Left lobe of liver (tissue), 2 donors: ENCODE results near the gene SIK3. TPM values are rescaled to one million over a fixed set of nuclear protein-coding genes. Genes with fewer than 3 reads are reported as not detected.

Experiments used
- ATAC-seq: fragments of 200-7000 bp; cut with Tn5 transposase; one replicate; pipeline ENCODE4 v1.9.1; 2020; ENCODE audit warnings: mild to moderate bottlenecking, moderate library complexity
- DNase-seq: peaks from one replicate; pipeline ENCODE4 v3.0.0-alpha.2; 2020; ENCODE audit warnings: low spot score
- total RNA-seq: library from RNA; stranded (reverse); gene quantifications from one replicate; pipeline ENCODE4 v1.2.1, GENCODE V29; 2021
- donor health status: DM: no; HTN: no; CAD: no; lungs with moderate emphysema.
- donor health status: DM: no; HTN: yes; CAD: no.

Gene SIK3
- total RNA-seq, 1 donor from 2014 or later, result 27.1 TPM

DNA sequence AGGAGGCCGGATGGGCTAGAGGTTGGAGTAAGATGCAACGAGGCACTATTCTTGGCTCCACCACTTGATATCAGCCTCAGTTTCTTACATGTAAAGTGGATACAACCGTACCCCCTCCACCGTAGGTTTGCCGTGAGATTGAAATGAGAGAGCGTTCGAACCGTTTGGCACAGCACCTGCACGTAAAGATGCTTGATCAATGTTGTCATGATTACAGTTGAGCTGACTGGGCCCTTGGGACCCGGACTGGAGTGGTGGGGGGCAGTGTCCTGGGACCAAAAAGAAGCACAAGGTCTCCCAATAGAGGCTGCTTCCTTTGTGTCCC lies 264.8 kb downstream of the SIK3 start:
- DNase-seq (no peak), ATAC-seq (no peak)

DNA sequence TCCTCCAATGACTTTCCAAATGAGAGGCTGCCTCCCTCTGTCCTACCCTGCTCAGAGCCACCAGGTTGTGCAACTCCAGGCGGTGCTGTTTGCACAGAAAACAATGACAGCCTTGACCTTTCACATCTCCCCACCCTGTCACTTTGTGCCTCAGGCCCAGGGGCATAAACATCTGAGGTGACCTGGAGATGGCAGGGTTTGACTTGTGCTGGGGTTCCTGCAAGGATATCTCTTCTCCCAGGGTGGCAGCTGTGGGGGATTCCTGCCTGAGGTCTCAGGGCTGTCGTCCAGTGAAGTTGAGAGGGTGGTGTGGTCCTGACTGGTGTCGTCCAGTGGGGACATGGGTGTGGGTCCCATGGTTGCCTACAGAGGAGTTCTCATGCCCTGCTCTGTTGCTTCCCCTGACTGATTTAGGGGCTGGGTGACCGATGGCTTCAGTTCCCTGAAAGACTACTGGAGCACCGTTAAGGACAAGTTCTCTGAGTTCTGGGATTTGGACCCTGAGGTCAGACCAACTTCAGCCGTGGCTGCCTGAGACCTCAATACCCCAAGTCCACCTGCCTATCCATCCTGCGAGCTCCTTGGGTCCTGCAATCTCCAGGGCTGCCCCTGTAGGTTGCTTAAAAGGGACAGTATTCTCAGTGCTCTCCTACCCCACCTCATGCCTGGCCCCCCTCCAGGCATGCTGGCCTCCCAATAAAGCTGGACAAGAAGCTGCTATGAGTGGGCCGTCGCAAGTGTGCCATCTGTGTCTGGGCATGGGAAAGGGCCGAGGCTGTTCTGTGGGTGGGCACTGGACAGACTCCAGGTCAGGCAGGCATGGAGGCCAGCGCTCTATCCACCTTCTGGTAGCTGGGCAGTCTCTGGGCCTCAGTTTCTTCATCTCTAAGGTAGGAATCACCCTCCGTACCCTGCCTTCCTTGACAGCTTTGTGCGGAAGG lies 265.6 kb downstream of the SIK3 start:
- DNase-seq (peak; percentile 76), ATAC-seq (no peak)

DNA sequence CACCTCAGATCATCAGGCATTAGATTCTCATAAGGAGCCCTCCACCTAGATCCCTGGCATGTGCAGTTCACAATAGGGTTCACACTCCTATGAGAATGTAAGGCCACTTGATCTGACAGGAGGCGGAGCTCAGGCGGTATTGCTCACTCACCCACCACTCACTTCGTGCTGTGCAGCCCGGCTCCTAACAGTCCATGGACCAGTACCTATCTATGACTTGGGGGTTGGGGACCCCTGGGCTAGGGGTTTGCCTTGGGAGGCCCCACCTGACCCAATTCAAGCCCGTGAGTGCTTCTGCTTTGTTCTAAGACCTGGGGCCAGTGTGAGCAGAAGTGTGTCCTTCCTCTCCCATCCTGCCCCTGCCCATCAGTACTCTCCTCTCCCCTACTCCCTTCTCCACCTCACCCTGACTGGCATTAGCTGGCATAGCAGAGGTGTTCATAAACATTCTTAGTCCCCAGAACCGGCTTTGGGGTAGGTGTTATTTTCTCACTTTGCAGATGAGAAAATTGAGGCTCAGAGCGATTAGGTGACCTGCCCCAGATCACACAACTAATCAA lies 266.4 kb downstream of the SIK3 start:
- DNase-seq (no peak), ATAC-seq (no peak)

DNA sequence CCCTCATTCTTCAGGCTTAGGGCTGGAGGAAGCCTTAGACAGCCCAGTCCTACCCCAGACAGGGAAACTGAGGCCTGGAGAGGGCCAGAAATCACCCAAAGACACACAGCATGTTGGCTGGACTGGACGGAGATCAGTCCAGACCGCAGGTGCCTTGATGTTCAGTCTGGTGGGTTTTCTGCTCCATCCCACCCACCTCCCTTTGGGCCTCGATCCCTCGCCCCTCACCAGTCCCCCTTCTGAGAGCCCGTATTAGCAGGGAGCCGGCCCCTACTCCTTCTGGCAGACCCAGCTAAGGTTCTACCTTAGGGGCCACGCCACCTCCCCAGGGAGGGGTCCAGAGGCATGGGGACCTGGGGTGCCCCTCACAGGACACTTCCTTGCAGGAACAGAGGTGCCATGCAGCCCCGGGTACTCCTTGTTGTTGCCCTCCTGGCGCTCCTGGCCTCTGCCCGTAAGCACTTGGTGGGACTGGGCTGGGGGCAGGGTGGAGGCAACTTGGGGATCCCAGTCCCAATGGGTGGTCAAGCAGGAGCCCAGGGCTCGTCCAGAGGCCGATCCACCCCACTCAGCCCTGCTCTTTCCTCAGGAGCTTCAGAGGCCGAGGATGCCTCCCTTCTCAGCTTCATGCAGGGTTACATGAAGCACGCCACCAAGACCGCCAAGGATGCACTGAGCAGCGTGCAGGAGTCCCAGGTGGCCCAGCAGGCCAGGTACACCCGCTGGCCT lies 267.9 kb downstream of the SIK3 start:
- ATAC-seq (no peak), DNase-seq (peak; percentile 44)

DNA sequence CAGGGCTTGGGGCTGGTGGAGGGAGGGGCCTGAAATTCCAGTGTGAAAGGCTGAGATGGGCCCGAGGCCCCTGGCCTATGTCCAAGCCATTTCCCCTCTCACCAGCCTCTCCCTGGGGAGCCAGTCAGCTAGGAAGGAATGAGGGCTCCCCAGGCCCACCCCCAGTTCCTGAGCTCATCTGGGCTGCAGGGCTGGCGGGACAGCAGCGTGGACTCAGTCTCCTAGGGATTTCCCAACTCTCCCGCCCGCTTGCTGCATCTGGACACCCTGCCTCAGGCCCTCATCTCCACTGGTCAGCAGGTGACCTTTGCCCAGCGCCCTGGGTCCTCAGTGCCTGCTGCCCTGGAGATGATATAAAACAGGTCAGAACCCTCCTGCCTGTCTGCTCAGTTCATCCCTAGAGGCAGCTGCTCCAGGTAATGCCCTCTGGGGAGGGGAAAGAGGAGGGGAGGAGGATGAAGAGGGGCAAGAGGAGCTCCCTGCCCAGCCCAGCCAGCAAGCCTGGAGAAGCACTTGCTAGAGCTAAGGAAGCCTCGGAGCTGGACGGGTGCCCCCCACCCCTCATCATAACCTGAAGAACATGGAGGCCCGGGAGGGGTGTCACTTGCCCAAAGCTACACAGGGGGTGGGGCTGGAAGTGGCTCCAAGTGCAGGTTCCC lies 268.6 kb downstream of the SIK3 start, which contains the start of gene APOC3:
TSS of gene APOC3 (plus strand) at position 383 of the 659 bp plus-strand sequence. CDS start 676 bp downstream, outside the sequence.
- ATAC-seq (peak; percentile 42), DNase-seq (peak; percentile 97)

DNA sequence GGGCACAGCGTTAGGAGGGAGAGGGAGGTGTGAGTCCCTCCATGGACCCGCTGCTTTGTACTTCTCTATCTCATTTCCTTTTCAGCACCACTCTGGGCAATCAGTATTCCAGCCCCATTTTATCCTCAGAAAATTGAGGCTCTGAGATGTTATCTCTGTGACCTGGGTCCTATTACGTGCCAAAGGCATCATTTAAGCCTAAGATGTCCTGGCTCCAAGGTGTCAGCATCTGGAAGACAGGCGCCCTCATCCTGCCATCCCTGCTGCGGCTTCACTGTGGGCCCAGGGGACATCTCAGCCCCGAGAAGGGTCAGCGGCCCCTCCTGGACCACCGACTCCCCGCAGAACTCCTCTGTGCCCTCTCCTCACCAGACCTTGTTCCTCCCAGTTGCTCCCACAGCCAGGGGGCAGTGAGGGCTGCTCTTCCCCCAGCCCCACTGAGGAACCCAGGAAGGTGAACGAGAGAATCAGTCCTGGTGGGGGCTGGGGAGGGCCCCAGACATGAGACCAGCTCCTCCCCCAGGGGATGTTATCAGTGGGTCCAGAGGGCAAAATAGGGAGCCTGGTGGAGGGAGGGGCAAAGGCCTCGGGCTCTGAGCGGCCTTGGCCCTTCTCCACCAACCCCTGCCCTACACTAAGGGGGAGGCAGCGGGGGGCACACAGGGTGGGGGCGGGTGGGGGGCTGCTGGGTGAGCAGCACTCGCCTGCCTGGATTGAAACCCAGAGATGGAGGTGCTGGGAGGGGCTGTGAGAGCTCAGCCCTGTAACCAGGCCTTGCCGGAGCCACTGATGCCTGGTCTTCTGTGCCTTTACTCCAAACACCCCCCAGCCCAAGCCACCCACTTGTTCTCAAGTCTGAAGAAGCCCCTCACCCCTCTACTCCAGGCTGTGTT lies 269.4 kb downstream of the SIK3 start:
- peak; percentile 93 for DNase-seq
- peak; percentile 43 for ATAC-seq

DNA sequence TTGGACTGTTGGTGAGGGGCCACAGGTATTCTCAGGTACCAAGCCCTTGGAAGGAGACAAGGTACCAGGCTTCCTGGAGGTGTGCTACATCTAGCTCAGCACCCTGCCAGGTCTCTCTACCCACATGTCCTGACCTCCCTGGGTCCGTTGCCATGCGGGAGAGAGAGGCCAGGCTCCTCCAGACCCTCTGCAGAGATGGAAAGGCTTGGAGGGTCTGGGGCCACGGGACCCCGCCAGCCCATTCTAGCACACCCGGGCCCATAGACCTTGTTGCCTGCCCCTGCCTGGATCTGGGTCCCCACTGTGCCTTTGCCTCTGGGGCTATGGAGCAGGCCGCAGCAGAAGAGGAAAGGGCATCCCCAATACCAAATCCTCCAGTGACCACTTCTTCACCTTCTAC lies 270.8 kb downstream of the SIK3 start:
- peak; percentile 48 for DNase-seq
- no peak for ATAC-seq

DNA sequence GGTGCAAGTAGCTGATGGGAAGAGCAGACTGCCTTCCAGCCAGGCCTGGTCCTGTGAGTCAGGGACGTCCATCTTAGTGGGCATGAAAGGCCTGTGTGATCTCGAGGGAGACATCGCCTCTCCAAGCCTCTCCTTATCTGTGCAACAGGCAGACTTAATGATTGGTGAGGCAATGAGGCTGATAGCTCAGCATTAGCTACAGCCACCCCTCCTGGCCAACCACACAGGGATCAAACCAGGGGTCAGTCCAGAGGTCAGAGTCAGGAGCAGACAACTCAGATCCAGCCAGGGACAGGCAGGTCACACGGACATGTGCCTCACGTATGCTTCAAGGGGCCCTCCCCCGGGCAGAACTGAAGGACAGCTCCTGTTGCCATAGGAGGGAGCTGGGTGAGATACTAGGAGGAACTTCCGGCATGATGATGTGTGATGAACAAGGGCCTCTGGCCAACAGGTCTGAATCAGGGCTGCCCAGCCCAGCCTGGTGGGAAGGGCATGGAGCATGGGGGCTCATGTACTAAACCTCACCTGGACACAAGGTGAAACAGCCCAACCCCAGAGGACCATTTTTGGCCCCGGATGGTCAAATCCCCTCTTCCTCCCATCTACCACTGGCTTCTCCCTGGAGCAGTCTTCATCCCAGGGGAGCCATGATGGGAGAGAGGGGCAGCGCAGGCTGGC lies 271.3 kb downstream of the SIK3 start:
- peak; percentile 97 for DNase-seq
- peak; percentile 48 for ATAC-seq

DNA sequence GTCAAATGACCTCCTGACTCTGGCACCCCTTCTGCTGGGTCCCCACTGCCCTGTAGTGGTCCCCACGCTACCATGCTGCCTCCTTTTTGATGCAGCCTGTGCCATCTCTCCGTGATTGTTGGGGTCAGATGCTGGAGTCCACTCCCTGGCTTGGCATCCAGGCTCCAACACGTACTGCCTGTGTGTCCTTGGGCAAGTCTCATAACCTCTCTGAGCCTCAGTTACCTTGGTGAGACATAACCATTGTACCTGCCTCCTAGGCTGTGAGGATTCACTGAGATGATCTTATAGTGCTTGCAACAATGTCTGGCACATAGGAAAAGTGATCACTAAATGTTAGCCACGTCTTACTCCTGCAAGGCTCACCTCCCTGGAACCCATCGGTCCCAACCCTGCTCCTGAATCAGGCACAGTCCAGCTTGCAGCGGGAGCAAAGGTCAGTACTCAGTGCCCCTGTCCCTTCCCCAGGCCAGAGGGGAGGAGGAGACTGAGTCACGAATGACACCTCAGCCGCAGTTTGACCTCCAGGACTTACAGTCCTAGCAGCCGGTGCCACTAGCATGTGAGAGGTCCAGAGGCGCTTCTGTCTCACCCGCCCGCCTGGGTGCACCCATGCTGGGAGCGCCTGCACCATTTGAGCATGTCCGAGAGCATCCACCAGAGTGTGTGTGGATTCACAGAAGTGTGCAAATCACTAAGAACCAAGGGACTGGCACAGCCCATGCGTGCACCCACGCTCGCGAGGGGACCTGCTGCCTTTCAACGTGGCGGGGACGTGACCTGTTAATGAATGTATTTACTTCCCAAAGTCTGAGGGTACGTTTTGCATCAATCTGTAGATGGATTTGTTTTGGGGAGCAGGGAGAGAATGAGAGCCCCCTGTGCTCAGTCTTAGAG lies 272.1 kb downstream of the SIK3 start:
- DNase-seq, result peak; percentile 87
- peak; percentile 27 for ATAC-seq

DNA sequence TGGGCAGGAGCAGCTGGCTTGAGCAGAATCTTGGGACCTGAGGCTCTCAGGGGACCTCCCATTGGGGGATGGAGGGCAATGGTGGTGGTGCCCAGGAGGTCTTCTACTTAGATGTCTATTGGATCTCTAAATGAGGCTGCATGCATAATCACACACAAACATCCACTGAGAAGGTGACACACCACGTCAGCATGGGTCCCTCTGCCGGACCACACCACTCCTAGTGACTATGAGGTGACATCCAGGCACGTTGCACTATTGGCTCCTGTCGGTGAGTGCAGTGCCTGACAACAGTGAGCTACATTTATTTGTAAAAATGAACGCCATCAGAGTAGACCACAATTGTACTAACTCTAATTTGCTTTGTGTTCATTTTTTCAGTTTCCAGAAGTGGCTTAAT lies 272.8 kb downstream of the SIK3 start:
- DNase-seq (peak; percentile 72), ATAC-seq (peak; percentile 30)

DNA sequence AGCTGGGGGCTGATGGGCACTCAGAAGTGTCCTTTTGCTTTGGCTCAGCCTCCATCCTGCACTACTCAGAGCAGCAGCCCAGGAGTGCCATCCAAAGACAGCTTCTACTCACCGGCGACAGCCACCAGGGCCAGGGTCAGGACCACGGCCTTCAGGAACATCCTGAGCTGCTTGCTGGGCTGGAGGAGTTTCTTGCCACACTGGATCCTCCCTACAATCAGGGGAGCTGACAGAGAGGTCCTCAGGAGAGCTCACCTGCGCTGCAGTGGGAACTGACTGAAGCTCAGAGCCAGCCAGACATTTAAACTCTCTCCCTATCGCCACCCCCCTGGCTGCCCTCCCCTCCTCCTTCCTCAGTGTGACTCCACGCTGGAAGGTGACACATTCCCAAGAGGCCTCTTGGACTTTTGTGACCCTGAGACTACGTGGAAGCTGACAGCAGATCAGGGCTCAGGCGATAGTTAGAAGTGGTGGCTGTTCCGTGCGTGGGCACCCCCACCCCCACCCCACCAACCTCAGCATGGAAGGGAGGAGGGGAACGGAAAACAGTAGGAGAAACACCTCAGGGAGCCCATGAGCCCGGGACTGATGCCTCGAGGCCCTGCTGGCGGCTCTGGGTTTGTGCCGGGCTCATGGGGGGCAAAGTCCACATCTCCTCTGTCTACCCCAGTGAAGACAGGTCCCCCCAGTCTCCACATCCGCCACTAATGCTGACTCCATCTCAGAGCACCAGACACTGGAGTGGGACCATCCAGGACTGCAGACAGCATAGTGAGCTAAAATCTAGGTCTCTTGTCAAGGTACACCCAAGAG lies 275.0 kb downstream of the SIK3 start, which contains the start of gene APOA4:
TSS of gene APOA4 (minus strand) at position 274 of the 813 bp plus-strand sequence. CDS start at position 161, 113 bp downstream.
- peak; percentile 40 for DNase-seq

DNA sequence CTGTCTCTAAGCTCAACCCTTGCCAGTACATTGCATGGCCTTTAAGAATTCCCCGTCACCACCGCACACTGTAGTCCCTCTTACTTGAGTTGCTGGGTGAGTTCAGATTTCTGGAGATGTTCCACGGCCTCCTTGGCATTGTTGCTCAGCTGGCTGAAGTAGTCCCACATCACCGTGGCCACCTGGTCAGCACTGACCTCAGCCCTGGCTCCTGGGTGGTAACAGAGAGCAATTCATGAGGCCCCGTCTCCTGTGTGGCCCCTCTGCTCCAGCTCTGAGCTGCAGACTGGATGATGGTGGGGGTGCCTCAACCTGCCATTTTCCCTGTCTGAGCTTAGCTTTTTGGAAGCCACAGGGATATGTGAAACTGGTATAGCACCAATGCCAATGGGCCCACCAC lies 275.7 kb downstream of the SIK3 start:
- no peak for DNase-seq
- ATAC-seq, result no peak

More for the DNA sequence above, 275.0 kb downstream of the SIK3 start, which contains the start of gene APOA4:
- ATAC-seq, result no peak

DNA sequence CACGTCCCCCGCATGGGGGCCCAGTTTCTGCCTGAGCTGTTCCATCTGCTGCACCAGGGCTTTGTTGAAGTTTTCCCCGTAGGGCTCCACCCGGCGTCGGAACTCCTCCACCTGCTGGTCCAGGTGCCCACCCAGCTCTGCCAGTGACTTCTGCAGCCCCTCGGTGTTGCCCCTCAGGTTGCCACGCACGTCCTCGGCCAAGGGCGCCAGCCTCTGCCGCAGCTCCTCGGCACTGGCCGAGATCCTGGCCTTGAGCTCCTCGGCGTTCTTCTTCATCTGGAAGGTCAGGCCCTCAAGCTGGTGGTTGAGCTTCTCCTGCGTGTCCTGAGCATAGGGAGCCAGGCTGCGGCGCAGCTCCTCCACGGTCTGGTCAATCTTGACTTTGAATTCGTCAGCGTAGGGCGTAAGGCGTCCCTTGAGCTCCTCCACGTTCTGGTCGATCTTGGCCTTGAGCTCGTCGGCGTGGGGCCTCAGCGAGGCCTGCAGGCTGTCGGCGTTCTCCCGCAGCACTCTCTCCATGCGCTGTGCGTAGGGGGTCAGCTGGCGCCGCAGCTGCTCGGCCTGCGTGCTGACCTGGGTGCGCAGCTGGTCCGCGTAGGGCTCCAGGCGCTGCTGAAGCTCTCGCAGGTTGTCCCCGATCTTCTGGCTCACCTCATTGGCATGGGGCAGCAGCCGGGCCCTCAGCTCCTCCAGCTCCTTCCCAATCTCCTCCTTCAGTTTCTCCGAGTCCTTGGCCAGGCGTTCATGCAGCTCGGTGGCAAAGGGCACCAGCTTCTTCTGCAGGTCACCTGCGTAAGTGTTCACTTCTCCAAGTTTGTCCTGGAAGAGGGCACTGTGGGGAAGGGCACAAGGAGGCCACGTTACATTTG lies 276.9 kb downstream of the SIK3 start:
- ATAC-seq (no peak), DNase-seq (peak; percentile 40)

DNA sequence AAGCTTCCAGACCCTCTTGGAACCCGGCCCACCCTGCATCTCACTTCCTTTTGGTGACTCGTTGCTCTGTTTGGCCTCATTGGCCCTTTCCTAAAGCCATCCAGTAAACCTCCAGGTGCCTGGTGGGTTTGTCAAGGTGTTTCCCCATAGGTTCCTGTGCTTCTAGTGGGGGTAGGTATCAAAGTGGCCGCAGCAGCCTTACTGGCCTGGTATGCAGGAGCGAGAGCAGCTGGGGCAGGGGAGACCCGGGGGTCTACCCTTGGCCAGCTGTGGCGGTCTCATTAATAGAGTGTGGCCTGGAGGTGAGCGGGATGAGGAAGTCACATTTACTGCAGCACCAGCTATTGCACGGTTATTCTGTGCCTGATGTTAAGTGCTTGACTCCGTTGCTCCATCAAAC lies 279.2 kb downstream of the SIK3 start:
- ATAC-seq (no peak), DNase-seq (no peak)

DNA sequence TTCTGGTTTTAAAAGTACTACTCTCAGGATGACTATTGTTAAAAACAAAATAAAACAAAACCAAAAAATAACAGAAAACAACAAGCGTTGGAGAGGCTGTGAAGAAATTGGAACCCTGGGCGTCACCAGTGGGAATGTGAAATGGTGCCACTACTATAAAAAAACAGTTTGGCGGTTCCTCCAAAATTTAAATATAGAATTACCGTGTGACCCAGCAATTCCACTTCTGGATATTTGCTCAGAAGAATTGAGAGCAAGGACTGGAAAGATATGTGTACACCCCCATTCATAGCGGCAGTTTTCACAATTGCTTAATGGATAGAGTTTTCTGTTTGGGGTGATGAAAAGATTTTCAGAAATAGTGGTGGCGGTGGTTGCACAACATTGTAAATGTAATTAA lies 283.7 kb downstream of the SIK3 start:
- ATAC-seq (no peak), DNase-seq (no peak)

DNA sequence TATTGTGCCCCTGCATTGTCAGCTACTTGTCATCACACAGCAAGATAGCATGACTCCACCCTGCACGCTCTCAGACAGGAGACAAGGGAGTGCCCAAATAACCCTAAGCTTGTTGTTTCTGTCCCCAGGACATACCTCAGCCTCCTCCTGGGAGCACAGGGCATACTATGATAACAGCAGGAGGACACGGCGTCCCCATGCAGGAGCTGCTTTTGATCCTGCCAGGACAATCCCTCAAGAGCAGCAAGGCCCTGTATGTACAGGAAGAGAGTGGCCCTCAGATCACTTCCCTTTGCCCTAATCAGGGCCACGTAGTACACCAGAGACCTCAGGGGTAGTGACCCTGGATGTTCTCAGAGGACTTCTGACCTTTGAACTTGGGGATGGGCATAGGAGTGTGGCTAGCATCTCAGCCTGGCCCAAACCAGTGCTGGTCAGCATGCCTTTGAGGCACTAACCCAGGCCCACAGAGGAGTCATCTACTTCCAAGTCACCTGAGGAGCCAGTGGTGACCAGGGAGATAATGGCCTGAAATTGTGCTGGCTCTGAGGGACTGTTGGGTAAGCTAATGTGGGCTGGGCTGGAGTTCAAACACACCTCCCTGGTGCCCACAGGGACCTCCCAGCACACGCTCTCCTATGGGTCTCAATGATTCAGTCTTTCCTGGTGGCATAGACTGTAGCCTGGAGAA lies 284.3 kb downstream of the SIK3 start:
- ATAC-seq (peak; percentile 83), DNase-seq (peak; percentile 93)
